ENCODE measurements around the gene TRIM22. TPM values are rescaled to one million over a fixed set of nuclear protein-coding genes. Genes with fewer than 3 reads are reported as not detected.

The TRIM22 gene, protein sequence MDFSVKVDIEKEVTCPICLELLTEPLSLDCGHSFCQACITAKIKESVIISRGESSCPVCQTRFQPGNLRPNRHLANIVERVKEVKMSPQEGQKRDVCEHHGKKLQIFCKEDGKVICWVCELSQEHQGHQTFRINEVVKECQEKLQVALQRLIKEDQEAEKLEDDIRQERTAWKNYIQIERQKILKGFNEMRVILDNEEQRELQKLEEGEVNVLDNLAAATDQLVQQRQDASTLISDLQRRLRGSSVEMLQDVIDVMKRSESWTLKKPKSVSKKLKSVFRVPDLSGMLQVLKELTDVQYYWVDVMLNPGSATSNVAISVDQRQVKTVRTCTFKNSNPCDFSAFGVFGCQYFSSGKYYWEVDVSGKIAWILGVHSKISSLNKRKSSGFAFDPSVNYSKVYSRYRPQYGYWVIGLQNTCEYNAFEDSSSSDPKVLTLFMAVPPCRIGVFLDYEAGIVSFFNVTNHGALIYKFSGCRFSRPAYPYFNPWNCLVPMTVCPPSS
- 0.58 to 2.2 TPM (median 0.89 TPM) in 5 replicates for total RNA-seq (2022; extraction: Qiagen RNA extraction; ENCODE audit: low read depth)

DNA sequence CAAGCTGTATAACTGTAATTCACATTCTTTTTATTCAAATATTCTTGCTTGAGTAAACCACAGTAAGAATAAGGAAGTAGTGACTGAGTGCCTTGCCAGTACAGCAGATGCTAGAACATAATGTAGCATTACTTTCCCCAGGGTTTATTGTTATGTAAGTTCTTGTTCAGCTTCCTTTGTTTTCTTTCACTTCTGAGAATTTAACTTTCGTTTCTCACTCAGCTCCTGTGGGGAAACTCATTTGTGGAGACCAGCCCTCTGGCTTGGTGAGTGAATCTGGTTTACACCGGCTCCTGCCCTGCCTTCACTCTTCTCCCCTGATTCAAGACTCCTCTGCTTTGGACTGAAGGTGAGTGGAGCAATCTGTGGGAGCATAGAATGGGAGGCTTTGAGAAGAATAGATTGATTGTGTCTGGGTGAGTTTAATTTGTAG, at the start of gene TRIM22:
TRIM22 (plus strand) TSS at position 240 of the 433 bp plus-strand sequence. CDS start 6,443 bp downstream, outside the sequence.

DNA sequence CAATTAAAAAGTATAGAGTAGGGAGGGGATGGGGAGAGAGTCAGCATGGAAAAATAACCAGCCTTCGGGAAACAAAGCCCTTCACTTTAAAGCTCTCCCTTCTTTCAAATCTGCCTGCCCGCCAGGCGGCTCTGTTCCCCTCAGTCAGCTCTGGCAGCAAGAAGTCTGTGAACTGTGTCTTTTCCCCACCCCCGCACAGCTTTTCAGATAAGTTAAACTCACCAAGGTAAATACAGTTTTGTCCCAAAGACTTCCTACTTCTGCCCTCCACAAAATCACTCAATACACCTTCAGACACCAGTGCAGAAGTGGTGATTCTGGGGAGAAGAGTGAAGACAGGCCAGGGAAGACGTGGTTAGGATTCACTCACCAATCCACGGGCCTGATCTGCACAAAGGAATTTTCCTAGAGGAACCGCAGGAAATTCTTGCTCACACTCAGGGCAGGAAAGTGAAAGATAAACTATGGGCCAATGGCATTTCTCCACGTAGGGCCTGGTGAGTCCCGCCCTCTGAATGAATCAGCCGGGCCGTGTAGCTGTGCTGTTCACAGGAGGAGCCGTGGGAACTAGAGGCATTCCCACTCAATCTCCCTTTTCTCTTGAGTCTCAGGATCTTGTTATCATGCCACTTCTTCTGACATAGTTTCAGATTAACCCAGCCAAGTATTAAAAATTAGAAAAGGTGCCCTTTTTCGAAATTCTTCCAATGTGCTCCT, 4.8 kb upstream of the TRIM22 start, which contains the start of gene TRIM5:
TRIM5 (minus strand) TSS at position 429 of the 717 bp plus-strand sequence. CDS start 4,897 bp downstream, outside the sequence.

DNA sequence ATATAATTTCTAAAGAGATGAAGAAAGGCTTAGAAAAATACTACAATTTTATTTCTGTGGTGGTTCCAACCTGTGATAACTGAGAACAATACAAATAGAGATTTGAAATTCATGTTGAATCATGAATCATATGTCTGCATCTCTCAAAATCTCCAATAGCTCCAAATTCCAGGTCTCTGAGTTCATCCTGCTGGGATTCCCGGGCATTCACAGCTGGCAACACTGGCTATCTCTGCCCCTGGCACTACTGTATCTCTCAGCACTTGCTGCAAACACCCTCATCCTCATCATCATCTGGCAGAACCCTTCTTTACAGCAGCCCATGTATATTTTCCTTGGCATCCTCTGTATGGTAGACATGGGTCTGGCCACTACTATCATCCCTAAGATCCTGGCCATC, 46.8 kb downstream of the TRIM22 start, which contains the start of gene OR56B1:
OR56B1 (plus strand) TSS at position 53 of the 400 bp plus-strand sequence; CDS start at position 122, 69 bp downstream.

DNA sequence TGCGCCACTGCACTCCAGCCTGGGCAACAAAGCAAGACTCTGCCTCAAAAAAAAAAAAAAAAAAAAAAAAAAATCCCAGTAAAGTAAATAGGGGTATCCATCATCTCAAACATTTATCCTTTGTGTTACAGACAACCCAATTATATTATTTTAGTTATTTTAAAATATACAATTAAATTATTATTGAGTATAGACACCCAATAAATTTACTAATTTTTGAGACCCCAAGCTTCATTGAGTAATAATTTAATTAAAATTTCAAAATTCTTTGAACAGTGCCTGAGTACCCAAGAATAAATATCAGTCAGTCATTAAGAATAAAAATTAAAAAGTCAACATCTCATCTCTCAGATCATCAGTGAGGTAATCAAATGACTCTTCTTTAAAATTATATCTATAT, 64.4 kb downstream of the TRIM22 start, which contains the start of gene OR52N4:
OR52N4 (plus strand) TSS at position 301 of the 400 bp plus-strand sequence. CDS start 498 bp downstream, outside the sequence.

Other genes starting within 250 kb of the TRIM22 start
- gene OR51I1, start 248.3 kb upstream of the TRIM22 start, total RNA-seq (2022; extraction: Qiagen RNA extraction; ENCODE audit: low read depth) = not detected in 5 replicates
- not detected in 5 replicates for gene OR51I2, start 240.5 kb upstream of the TRIM22 start, total RNA-seq (2022; extraction: Qiagen RNA extraction; ENCODE audit: low read depth)
- not detected in 5 replicates for gene OR52D1, start 201.1 kb upstream of the TRIM22 start, total RNA-seq (2022; extraction: Qiagen RNA extraction; ENCODE audit: low read depth)
- gene UBQLN3, start 179.8 kb upstream of the TRIM22 start, total RNA-seq (2022; extraction: Qiagen RNA extraction; ENCODE audit: low read depth) = not detected in 5 replicates
- not detected in 5 replicates for gene UBQLNL, start 173.1 kb upstream of the TRIM22 start, total RNA-seq (2022; extraction: Qiagen RNA extraction; ENCODE audit: low read depth)
- not detected in 5 replicates for gene OR52H1, start 141.2 kb upstream of the TRIM22 start, total RNA-seq (2022; extraction: Qiagen RNA extraction; ENCODE audit: low read depth)
- gene OR52B6, start 108.9 kb upstream of the TRIM22 start, total RNA-seq (2022; extraction: Qiagen RNA extraction; ENCODE audit: low read depth) = not detected in 5 replicates
- gene TRIM6, start 93.2 kb upstream of the TRIM22 start, total RNA-seq (2022; extraction: Qiagen RNA extraction; ENCODE audit: low read depth) = 8.9 to 12.0 TPM (median 10.2 TPM) in 5 replicates
- 2.6 to 4.0 TPM (median 3.6 TPM) in 5 replicates for gene TRIM34, start 64.8 kb upstream of the TRIM22 start, total RNA-seq (2022; extraction: Qiagen RNA extraction; ENCODE audit: low read depth)
- gene TRIM5, start 4.7 kb upstream of the TRIM22 start, total RNA-seq (2022; extraction: Qiagen RNA extraction; ENCODE audit: low read depth) = 10.2 to 10.9 TPM (median 10.8 TPM) in 5 replicates
- not detected in 5 replicates for gene OR56B1, start 46.7 kb downstream of the TRIM22 start, total RNA-seq (2022; extraction: Qiagen RNA extraction; ENCODE audit: low read depth)
- not detected in 5 replicates for gene OR52N4, start 64.5 kb downstream of the TRIM22 start, total RNA-seq (2022; extraction: Qiagen RNA extraction; ENCODE audit: low read depth)
- not detected in 5 replicates for gene OR52N5, start 93.6 kb downstream of the TRIM22 start, total RNA-seq (2022; extraction: Qiagen RNA extraction; ENCODE audit: low read depth)
- gene OR52N1, start 101.5 kb downstream of the TRIM22 start, total RNA-seq (2022; extraction: Qiagen RNA extraction; ENCODE audit: low read depth) = not detected in 5 replicates
- gene OR52N2, start 119.1 kb downstream of the TRIM22 start, total RNA-seq (2022; extraction: Qiagen RNA extraction; ENCODE audit: low read depth) = not detected in 5 replicates
- gene OR52E6, start 152.1 kb downstream of the TRIM22 start, total RNA-seq (2022; extraction: Qiagen RNA extraction; ENCODE audit: low read depth) = not detected in 5 replicates
- not detected in 5 replicates for gene OR52E8, start 167.9 kb downstream of the TRIM22 start, total RNA-seq (2022; extraction: Qiagen RNA extraction; ENCODE audit: low read depth)
- gene OR52E4, start 190.8 kb downstream of the TRIM22 start, total RNA-seq (2022; extraction: Qiagen RNA extraction; ENCODE audit: low read depth) = not detected in 5 replicates
- gene OR52E5, start 203.4 kb downstream of the TRIM22 start, total RNA-seq (2022; extraction: Qiagen RNA extraction; ENCODE audit: low read depth) = not detected in 5 replicates